Measurements from ENCODE around the gene NTS. TPM values are rescaled to one million over a fixed set of nuclear protein-coding genes. Genes with fewer than 3 reads are reported as not detected.

Gene NTS
- total and polyA plus RNA-seq, 4 donors, result 0.08 to 4.2 (median 0.17) TPM

DNA sequence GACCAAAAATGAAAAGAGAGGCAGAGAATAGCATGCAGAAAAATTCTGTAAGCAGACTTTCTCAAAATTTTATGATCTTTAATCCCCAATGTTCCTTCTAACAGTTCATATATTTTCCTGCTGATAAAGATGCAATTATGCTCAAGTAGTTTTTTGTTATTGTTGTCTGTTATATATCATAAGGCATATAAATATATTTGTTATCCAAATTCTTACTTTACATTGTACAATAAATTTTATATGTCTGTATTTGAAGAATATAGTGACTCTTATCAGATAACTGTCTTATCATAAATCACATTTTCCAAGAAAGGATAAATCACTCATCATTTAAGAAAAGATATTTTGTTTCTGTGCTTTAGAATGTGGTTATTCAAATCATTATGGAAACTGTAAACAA is 40.5 kb upstream of the NTS start:
- Histone ChIP-seq H3K27me3 (ENCODE audit: control insufficient read depth in 4 of 4, insufficient read depth in 4 of 4, low read length in 3 of 4) (peaks cover 0 to 5% (median 0%) of the 10 kb centered on the region in 4 donors), H3K4me1 (ENCODE audit: control insufficient read depth in 4 of 4, insufficient read depth in 4 of 4, low read length in 3 of 4) (peaks cover 0 to 2% (median under 1%) of the 10 kb centered on the region in 4 donors), H3K27ac (ENCODE audit: low read depth in 1 of 2, low read length in 2 of 2) (no peak overlapping the region), H3K9me3 (ENCODE audit: control insufficient read depth in 4 of 4, low read length in 3 of 4) (no peaks in the 10 kb centered on the region), H3K9ac (ENCODE audit: low read depth in 1 of 2, low read length in 2 of 2) (no peak overlapping the region), H3K4me3 (ENCODE audit: low read depth in 1 of 3, low read length in 3 of 3) (no peak overlapping the region), H3K36me3 (ENCODE audit: control insufficient read depth in 4 of 4, insufficient read depth in 3 of 4, low read depth in 1 of 4, low read length in 3 of 4) (no peaks in the 10 kb centered on the region)
- DNase-seq (ENCODE audit: low spot score), result no peak
- TF ChIP-seq FOXA1 (IDR thresholded peaks at IDR 0.05) (no peak), FOXA2 (IDR thresholded peaks at IDR 0.05) (no peak), HNF4A (conservative IDR thresholded peaks at IDR 0.05) (no peak), TAF1 (conservative IDR thresholded peaks at IDR 0.05) (no peak), RAD21 (IDR thresholded peaks at IDR 0.05) (no peak), RXRA (IDR thresholded peaks at IDR 0.05) (no peak), NR2F2 (IDR thresholded peaks at IDR 0.05) (no peak), GABPA (IDR thresholded peaks at IDR 0.05 in 1 of 2, conservative IDR thresholded peaks at IDR 0.05 in 1 of 2) (no peak), YY1 (IDR thresholded peaks at IDR 0.05) (no peak), EGR1 (IDR thresholded peaks at IDR 0.05; ENCODE audit: low read depth in 2 of 2) (no peak), SP1 (IDR thresholded peaks at IDR 0.05) (no peak), HNF4G (IDR thresholded peaks at IDR 0.05) (no peak)
- TF ChIP-seq, protein P1, sequence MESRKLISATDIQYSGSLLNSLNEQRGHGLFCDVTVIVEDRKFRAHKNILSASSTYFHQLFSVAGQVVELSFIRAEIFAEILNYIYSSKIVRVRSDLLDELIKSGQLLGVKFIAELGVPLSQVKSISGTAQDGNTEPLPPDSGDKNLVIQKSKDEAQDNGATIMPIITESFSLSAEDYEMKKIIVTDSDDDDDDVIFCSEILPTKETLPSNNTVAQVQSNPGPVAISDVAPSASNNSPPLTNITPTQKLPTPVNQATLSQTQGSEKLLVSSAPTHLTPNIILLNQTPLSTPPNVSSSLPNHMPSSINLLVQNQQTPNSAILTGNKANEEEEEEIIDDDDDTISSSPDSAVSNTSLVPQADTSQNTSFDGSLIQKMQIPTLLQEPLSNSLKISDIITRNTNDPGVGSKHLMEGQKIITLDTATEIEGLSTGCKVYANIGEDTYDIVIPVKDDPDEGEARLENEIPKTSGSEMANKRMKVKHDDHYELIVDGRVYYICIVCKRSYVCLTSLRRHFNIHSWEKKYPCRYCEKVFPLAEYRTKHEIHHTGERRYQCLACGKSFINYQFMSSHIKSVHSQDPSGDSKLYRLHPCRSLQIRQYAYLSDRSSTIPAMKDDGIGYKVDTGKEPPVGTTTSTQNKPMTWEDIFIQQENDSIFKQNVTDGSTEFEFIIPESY (IDR thresholded peaks at IDR 0.05), result no peak
- TF ChIP-seq, protein P2, sequence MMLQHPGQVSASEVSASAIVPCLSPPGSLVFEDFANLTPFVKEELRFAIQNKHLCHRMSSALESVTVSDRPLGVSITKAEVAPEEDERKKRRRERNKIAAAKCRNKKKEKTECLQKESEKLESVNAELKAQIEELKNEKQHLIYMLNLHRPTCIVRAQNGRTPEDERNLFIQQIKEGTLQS (IDR thresholded peaks at IDR 0.05), result no peak
- TF ChIP-seq, protein P3, sequence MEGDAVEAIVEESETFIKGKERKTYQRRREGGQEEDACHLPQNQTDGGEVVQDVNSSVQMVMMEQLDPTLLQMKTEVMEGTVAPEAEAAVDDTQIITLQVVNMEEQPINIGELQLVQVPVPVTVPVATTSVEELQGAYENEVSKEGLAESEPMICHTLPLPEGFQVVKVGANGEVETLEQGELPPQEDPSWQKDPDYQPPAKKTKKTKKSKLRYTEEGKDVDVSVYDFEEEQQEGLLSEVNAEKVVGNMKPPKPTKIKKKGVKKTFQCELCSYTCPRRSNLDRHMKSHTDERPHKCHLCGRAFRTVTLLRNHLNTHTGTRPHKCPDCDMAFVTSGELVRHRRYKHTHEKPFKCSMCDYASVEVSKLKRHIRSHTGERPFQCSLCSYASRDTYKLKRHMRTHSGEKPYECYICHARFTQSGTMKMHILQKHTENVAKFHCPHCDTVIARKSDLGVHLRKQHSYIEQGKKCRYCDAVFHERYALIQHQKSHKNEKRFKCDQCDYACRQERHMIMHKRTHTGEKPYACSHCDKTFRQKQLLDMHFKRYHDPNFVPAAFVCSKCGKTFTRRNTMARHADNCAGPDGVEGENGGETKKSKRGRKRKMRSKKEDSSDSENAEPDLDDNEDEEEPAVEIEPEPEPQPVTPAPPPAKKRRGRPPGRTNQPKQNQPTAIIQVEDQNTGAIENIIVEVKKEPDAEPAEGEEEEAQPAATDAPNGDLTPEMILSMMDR (IDR thresholded peaks at IDR 0.05; ENCODE audit: low read depth, low read length, missing input control), result no peak
- TF ChIP-seq, protein P4, sequence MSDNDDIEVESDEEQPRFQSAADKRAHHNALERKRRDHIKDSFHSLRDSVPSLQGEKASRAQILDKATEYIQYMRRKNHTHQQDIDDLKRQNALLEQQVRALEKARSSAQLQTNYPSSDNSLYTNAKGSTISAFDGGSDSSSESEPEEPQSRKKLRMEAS (IDR thresholded peaks at IDR 0.05), result no peak
- TF ChIP-seq, protein P5, sequence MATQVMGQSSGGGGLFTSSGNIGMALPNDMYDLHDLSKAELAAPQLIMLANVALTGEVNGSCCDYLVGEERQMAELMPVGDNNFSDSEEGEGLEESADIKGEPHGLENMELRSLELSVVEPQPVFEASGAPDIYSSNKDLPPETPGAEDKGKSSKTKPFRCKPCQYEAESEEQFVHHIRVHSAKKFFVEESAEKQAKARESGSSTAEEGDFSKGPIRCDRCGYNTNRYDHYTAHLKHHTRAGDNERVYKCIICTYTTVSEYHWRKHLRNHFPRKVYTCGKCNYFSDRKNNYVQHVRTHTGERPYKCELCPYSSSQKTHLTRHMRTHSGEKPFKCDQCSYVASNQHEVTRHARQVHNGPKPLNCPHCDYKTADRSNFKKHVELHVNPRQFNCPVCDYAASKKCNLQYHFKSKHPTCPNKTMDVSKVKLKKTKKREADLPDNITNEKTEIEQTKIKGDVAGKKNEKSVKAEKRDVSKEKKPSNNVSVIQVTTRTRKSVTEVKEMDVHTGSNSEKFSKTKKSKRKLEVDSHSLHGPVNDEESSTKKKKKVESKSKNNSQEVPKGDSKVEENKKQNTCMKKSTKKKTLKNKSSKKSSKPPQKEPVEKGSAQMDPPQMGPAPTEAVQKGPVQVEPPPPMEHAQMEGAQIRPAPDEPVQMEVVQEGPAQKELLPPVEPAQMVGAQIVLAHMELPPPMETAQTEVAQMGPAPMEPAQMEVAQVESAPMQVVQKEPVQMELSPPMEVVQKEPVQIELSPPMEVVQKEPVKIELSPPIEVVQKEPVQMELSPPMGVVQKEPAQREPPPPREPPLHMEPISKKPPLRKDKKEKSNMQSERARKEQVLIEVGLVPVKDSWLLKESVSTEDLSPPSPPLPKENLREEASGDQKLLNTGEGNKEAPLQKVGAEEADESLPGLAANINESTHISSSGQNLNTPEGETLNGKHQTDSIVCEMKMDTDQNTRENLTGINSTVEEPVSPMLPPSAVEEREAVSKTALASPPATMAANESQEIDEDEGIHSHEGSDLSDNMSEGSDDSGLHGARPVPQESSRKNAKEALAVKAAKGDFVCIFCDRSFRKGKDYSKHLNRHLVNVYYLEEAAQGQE (IDR thresholded peaks at IDR 0.05), result no peak

Data from liver (tissue), 9 donors.